SK-N-SH (cell line): Measurements from ENCODE around the gene ZCCHC7.

Experiments used
- CTCF ChIP-seq: fragments of 200-600 bp; sonication (generic); IDR thresholded peaks from 2 replicates; pipeline ENCODE4 v1.6.1; 2017; ENCODE audit warnings: antibody characterized with exemption, mild to moderate bottlenecking, moderate library complexity
- GATA2 ChIP-seq: sonication (generic); formaldehyde crosslinking; IDR thresholded peaks from 2 replicates; pipeline ENCODE4 v1.5.0; 2020; ENCODE audit warnings: mild to moderate bottlenecking, missing genetic modification reagents
- MXI1 ChIP-seq: IDR thresholded peaks from 2 replicates; pipeline ENCODE4 v1.6.1; 2012; ENCODE audit warnings: mild to moderate bottlenecking, low read depth, low read length, improper control_type of control experiment
- POLR2AphosphoS5 ChIP-seq: IDR thresholded peaks from 2 replicates; pipeline ENCODE4 v1.6.1; 2012; ENCODE audit warnings: low read depth, low read length
- RFX5 ChIP-seq: IDR thresholded peaks from 2 replicates; pipeline ENCODE4 v1.6.1; 2012; ENCODE audit warnings: mild to moderate bottlenecking, improper control_type of control experiment, low read length

DNA sequence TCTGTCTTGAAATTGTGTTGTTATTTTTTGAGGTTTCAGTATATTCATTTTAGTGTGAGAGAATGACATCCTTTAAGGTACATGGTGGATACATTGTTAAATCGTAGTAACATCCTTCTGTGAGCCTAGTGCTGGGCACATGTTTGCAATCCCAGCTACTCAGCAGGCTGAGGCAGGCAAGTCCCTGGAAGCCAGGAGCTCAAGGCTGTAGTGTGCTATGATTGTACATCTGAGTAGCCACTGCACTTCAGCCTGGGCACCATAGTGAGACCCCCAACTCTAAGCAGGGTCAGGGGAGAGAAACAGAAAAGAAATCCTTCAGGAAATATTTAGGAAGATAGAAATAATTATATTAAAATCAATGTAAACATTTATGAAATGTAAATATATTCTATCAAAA, 62.3 kb downstream of the ZCCHC7 start:
- TF ChIP-seq GATA2 (CRISPR knock-in tag) (no peak), CTCF (no peak), POLR2AphosphoS5 (no peak), MXI1 (no peak), RFX5 (no peak)
